GM19023 (cell line): ENCODE data around the gene HHAT.
A peak's percentile ranks its signal among the peaks of the same experiment; 100 is the strongest.

Experiments
- ATAC-seq: cut with Tn5 transposase; IDR thresholded peaks from one replicate; pipeline ENCODE4 v1.9.1; 2021; ENCODE audit warnings: mild to moderate bottlenecking, moderate library complexity; ENCODE audit not compliant: unreplicated experiment

HHAT gene

GRCh38 chr1:210328746-210329503 is at the start of gene HHAT:
Gene HHAT, plus strand, starts transcription at chr1:210328902. Its CDS starts 20,074 bp downstream, at chr1:210348976.
- ATAC-seq = peak; percentile 47

GRCh38 chr1:210280221-210280620 is 48.5 kb upstream of the HHAT start:
- no peak for ATAC-seq

- ATAC-seq = no peak
Observed at GRCh38 chr1:210288116-210288515, 40.6 kb upstream of the HHAT start.

GRCh38 chr1:210289248-210289647 is 39.5 kb upstream of the HHAT start:
- no peak for ATAC-seq

GRCh38 chr1:210291081-210291764 is 37.5 kb upstream of the HHAT start:
- ATAC-seq = no peak

GRCh38 chr1:210291786-210292230 is 36.9 kb upstream of the HHAT start:
- no peak for ATAC-seq

- ATAC-seq = peak; percentile 51
Observed at GRCh38 chr1:210292231-210292871, 36.4 kb upstream of the HHAT start.

GRCh38 chr1:210293171-210293607 is 35.5 kb upstream of the HHAT start:
- no peak for ATAC-seq

- no peak for ATAC-seq
Observed at GRCh38 chr1:210294999-210295745, 33.5 kb upstream of the HHAT start.

- ATAC-seq = no peak
Observed at GRCh38 chr1:210296682-210297081, 32.0 kb upstream of the HHAT start.

- no peak for ATAC-seq
Observed at GRCh38 chr1:210298296-210298695, 30.4 kb upstream of the HHAT start.

GRCh38 chr1:210298936-210299335 is 29.8 kb upstream of the HHAT start:
- ATAC-seq = no peak

- no peak for ATAC-seq
Observed at GRCh38 chr1:210299501-210299900, 29.2 kb upstream of the HHAT start.

GRCh38 chr1:210300923-210301614 is 27.6 kb upstream of the HHAT start:
- no peak for ATAC-seq

- ATAC-seq = no peak
Observed at GRCh38 chr1:210301615-210302000, 27.1 kb upstream of the HHAT start.

- no peak for ATAC-seq
Observed at GRCh38 chr1:210302501-210302900, 26.2 kb upstream of the HHAT start.

GRCh38 chr1:210303391-210303790 is 25.3 kb upstream of the HHAT start:
- ATAC-seq = no peak

GRCh38 chr1:210310562-210311153 is 18.0 kb upstream of the HHAT start:
- no peak for ATAC-seq

GRCh38 chr1:210311726-210312493 is 16.8 kb upstream of the HHAT start:
- ATAC-seq = no peak
